K562 (cell line): ENCODE data around the gene CCDC13. TPM values are rescaled to one million over a fixed set of nuclear protein-coding genes. Genes with fewer than 3 reads are reported as not detected.

Experiments used
- ATAC-seq: fragments of 200-7000 bp; cut with Tn5 transposase; 3 replicates; pipeline ENCODE4 v1.9.1; 2020; ENCODE audit warnings: moderate library complexity
- BruUV-seq: library from RNA; stranded (reverse); fragments of 400-500 nt; replicated peaks from 2 replicates; lab custom pipeline; 2021; lab: Mats Ljungman, UMichigan
- CTCF ChIA-PET: fragments of 300-600 bp; formaldehyde crosslinking; extraction: SDS; loops from one replicate; lab custom pipeline; 2021; ENCODE audit warnings: low intra/inter-chr PET ratio; lab: Yijun Ruan, JAX
- POLR2A ChIA-PET: fragments of 300-600, 350-650 bp; sonication (Branson Sonifier 250); formaldehyde crosslinking; extraction: SDS; loops from one replicate; lab custom pipeline; 2021; ENCODE audit warnings: antibody characterized with exemption, inconsistent platforms; lab: Yijun Ruan, JAX
- DNase-seq, 4 experiments: peaks; one replicate each; pipeline versions ENCODE4 v3.0.0 to v3.0.0-alpha.2; 2011 to 2018; ENCODE audit warnings: low spot score in 3 of 4, mixed read lengths in 3 of 4; ENCODE audit errors: extremely low read depth in 1 of 4
- FAIRE-seq: peaks from 2 replicates; lab custom pipeline; 2011; peaks lifted over from hg19 to GRCh38; lab: Jason Lieb, UNC
- H2AFZ ChIP-seq: 2 replicates; pipeline ENCODE4 v1.6.0; 2011; ENCODE audit warnings: low read depth, low read length, control low read depth, inconsistent platforms
- H3K27ac ChIP-seq: fragments of 200-600 bp; 3 replicates; pipeline ENCODE4 v1.8.0; 2011; ENCODE audit warnings: low read depth, mild to moderate bottlenecking, control low read depth, inconsistent platforms, low read length, moderate library complexity, mixed read lengths; ENCODE audit errors: extremely low read depth
- H3K27me3 ChIP-seq, 2 experiments: fragments of 300-600 bp in 1 of 2; 2 replicates in 1 of 2; 3 replicates in 1 of 2; pipeline versions ENCODE4 v1.6.0 to v1.8.0; 2011; ENCODE audit warnings: inconsistent platforms in 2 of 2, low read length in 2 of 2, mild to moderate bottlenecking in 1 of 2, mixed read lengths in 1 of 2, moderate library complexity in 1 of 2; ENCODE audit not compliant: control insufficient read depth in 2 of 2, insufficient read depth in 2 of 2
- H3K36me3 ChIP-seq: fragments of 300-600 bp; 3 replicates; pipeline ENCODE4 v1.8.0; 2011; ENCODE audit warnings: mild to moderate bottlenecking, low read length, inconsistent platforms; ENCODE audit not compliant: control insufficient read depth, insufficient read depth
- H3K4me1 ChIP-seq, 2 experiments: fragments of 200-600 bp in 1 of 2; replicated peaks in 1 of 2; 2 replicates in 1 of 2; 3 replicates in 1 of 2; pipeline versions ENCODE4 v1.5.1 to v1.8.0; 2011; ENCODE audit warnings: inconsistent platforms in 2 of 2, low read length in 2 of 2, mild to moderate bottlenecking in 1 of 2, mixed read lengths in 1 of 2, moderate library complexity in 1 of 2; ENCODE audit not compliant: control insufficient read depth in 2 of 2, insufficient read depth in 2 of 2
- H3K4me2 ChIP-seq: 2 replicates; pipeline ENCODE4 v1.6.1; 2011; ENCODE audit warnings: low read length, control low read depth, inconsistent platforms, mixed read lengths; ENCODE audit not compliant: insufficient read depth
- H3K4me3 ChIP-seq: fragments of 200-600 bp; sonication (generic), shearing (Covaris generic); 2 replicates; pipeline ENCODE4 v1.5.1; 2016; ENCODE audit warnings: control low read depth, inconsistent platforms
- H3K79me2 ChIP-seq: fragments of 200-600 bp; 3 replicates; pipeline ENCODE4 v1.8.0; 2011; ENCODE audit warnings: low read length, inconsistent platforms; ENCODE audit not compliant: control insufficient read depth, insufficient read depth
- H3K9ac ChIP-seq, 2 experiments: 2 replicates each; pipeline versions ENCODE4 v1.6.0 to v1.6.1; 2011; ENCODE audit warnings: low read depth in 2 of 2, low read length in 2 of 2, control low read depth in 1 of 2, inconsistent platforms in 1 of 2, mild to moderate bottlenecking in 1 of 2, mixed read lengths in 1 of 2; ENCODE audit not compliant: insufficient read depth in 1 of 2
- H3K9me1 ChIP-seq: one replicate; pipeline ENCODE4 v1.6.0; 2011; ENCODE audit warnings: inconsistent platforms, mild to moderate bottlenecking, low read length, moderate library complexity; ENCODE audit not compliant: control insufficient read depth, insufficient read depth
- H3K9me3 ChIP-seq: replicated peaks from 2 replicates; pipeline ENCODE4 v1.5.1; 2011; ENCODE audit warnings: low read depth, low read length, inconsistent platforms; ENCODE audit not compliant: control insufficient read depth, insufficient read depth
- H4K20me1 ChIP-seq: replicated peaks from 2 replicates; pipeline ENCODE4 v1.6.1; 2011; ENCODE audit warnings: low read length, inconsistent platforms, mixed read lengths; ENCODE audit not compliant: control insufficient read depth, insufficient read depth
- HMG20A ChIP-seq: fragments of 450-650 bp; formaldehyde crosslinking; conservative IDR thresholded peaks from 2 replicates; pipeline ENCODE4 v1.4.0; 2020; ENCODE audit warnings: mild to moderate bottlenecking, mixed read lengths
- HMGN3 ChIP-seq: IDR thresholded peaks from 2 replicates; pipeline ENCODE4 v1.6.1; 2011; ENCODE audit warnings: borderline replicate concordance, low read depth, mild to moderate bottlenecking, mixed read lengths, low read length; ENCODE audit not compliant: insufficient read length; ENCODE audit errors: extremely low read depth
- IFI16 ChIP-seq: fragments of 250-450 bp; sonication (Bioruptor Pico); IDR thresholded peaks from 2 replicates; pipeline ENCODE4 v2.1.2; 2022; ENCODE audit warnings: mild to moderate bottlenecking, inconsistent platforms
- IRF2 ChIP-seq: sonication (generic); formaldehyde crosslinking; IDR thresholded peaks from 2 replicates; pipeline ENCODE4 v1.8.1; 2022; ENCODE audit warnings: mild to moderate bottlenecking, missing genetic modification reagents
- MAX ChIP-seq: sonication (generic); formaldehyde crosslinking; IDR thresholded peaks from 2 replicates; pipeline ENCODE4 v1.9.0; 2022; ENCODE audit warnings: mild to moderate bottlenecking, missing genetic modification reagents
- MEF2A ChIP-seq: IDR thresholded peaks from 2 replicates; pipeline ENCODE4 v1.6.1; 2011; ENCODE audit warnings: low read depth, mild to moderate bottlenecking, low read length, moderate library complexity; ENCODE audit not compliant: control insufficient read depth
- NBN ChIP-seq: fragments of 450-650 bp; IDR thresholded peaks from 2 replicates; pipeline ENCODE4 v1.6.1; 2016; ENCODE audit warnings: low read depth, mild to moderate bottlenecking
- NR3C1 ChIP-seq: sonication (generic); formaldehyde crosslinking; IDR thresholded peaks from 2 replicates; pipeline ENCODE4 v1.8.1; 2022; ENCODE audit warnings: missing genetic modification reagents
- SMARCA4 ChIP-seq: fragments of 450-650 bp; IDR thresholded peaks from 2 replicates; pipeline ENCODE4 v1.6.1; 2016
- SNIP1 ChIP-seq: fragments of 450-650 bp; IDR thresholded peaks from 2 replicates; pipeline ENCODE4 v1.7.1; 2017; ENCODE audit warnings: low read depth, mild to moderate bottlenecking
- SRSF3 ChIP-seq: fragments of 200-400 bp; formaldehyde crosslinking; IDR thresholded peaks from 2 replicates; pipeline ENCODE4 v1.6.1; 2016; ENCODE audit warnings: mild to moderate bottlenecking, low read length, moderate library complexity; ENCODE audit not compliant: insufficient read depth
- TBL1XR1 ChIP-seq, 2 experiments: IDR thresholded peaks; 2 replicates each; pipeline ENCODE4 v1.6.1; 2012; ENCODE audit warnings: improper control_type of control experiment in 2 of 2, low read length in 2 of 2, mild to moderate bottlenecking in 1 of 2
- TCFL5 ChIP-seq: fragments of 250-450 bp; sonication (Bioruptor Pico); conservative IDR thresholded peaks from 2 replicates; pipeline ENCODE4 v1.6.1; 2021; ENCODE audit warnings: mild to moderate bottlenecking, moderate library complexity, matching md5 sums
- ZNF717 ChIP-seq: fragments of 250-450 bp; sonication (Bioruptor Pico); IDR thresholded peaks from 2 replicates; pipeline ENCODE4 v1.5.0; 2021
- WGBS: fragments of 100-300 bp; shearing (Covaris generic); methylation state at CpG from one replicate; pipeline ENCODE4 v1.1.6; 2016; ENCODE audit warnings: low coverage, mixed read lengths; ENCODE audit not compliant: insufficient coverage; ENCODE audit errors: missing lambda C conversion rate; 5-methylcytosine and 5-hydroxymethylcytosine counted together
- in situ Hi-C: fragments of 300-500 bp; cut with MboI; formaldehyde crosslinking; loops from 4 replicates; pipeline ENCODE4 v1.15.0; 2018; ENCODE audit warnings: inconsistent platforms, mixed read lengths
- intact Hi-C: fragments of 100-400 bp; cut with micrococcal nuclease; formaldehyde crosslinking; loops from 2 replicates; pipeline ENCODE4 v1.14.2; 2022
- polyA plus RNA-seq, 8 experiments: library from polyadenylated mRNA; depleted of rRNA in 4 of 8; stranded (reverse) in 5 of 8; unstranded in 3 of 8; fragments of >200 nt; fragmentation: Nextera tagmentation in 2 of 8; fragmentation: Illumina TruSeq in 1 of 8; extraction: Ambion mirVana in 2 of 8; extraction: Trizol in 1 of 8; gene quantifications; 2 replicates each; pipeline versions ENCODE4 v1.2.1 to v1.2.3, GENCODE V29; 2011 to 2014; ENCODE audit warnings: inconsistent platforms in 1 of 8, missing spikeins in 1 of 8
- total RNA-seq, 7 experiments: library from RNA; depleted of rRNA in 6 of 7; stranded (reverse); fragments of >200 nt in 6 of 7; fragmentation: Illumina TruSeq in 2 of 7; extraction: Trizol in 2 of 7; gene quantifications; 2 replicates each; pipeline versions ENCODE4 v1.2.1 to v1.2.3, GENCODE V29; 2011 to 2021; ENCODE audit warnings: low replicate concordance in 1 of 7
- TF ChIP-seq, protein P1 (sequence below): fragments of 250-450 bp; sonication (Bioruptor Pico); IDR thresholded peaks from 2 replicates; pipeline ENCODE4 v1.5.0; 2021

Gene CCDC13
- total and polyA plus RNA-seq, 9 of the 15 experiments (the other 6 are each of a cell fraction or from before 2014, with no cell fraction given): 0.20 to 0.70 (median 0.48) TPM; not detected in 2

- WGBS: 39% methylated on average over 3 of the region's 3 CpGs
- CTCF ChIA-PET: no interaction called here
- H3K4me3 ChIP-seq: no peak overlapping the region
- no peak for FAIRE-seq
- TF ChIP-seq NBN (no peak), IFI16 (CRISPR knock-in tag) (peak; percentile 35; the same call in 1 of the 2 replicates), NR3C1 (CRISPR knock-in tag) (no peak), MAX (no peak), SNIP1 (no peak), TCFL5 (0 out of 2 replicates have a peak, but pooled peaks have one; percentile 19), SMARCA4 (no peak), SRSF3 (no peak), HMGN3 (no peak), ZNF717 (CRISPR knock-in tag) (no peak), IRF2 (CRISPR knock-in tag) (no peak), TBL1XR1 (IDR thresholded peaks at IDR 0.05; ENCODE audit: low read length in 2 of 2) (no peak), MEF2A (no peak), HMG20A (CRISPR knock-in tag) (no peak)
- TF ChIP-seq, protein P1, sequence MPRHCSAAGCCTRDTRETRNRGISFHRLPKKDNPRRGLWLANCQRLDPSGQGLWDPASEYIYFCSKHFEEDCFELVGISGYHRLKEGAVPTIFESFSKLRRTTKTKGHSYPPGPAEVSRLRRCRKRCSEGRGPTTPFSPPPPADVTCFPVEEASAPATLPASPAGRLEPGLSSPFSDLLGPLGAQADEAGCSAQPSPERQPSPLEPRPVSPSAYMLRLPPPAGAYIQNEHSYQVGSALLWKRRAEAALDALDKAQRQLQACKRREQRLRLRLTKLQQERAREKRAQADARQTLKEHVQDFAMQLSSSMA (CRISPR knock-in tag): no peak
- TF ChIP-seq, all 486 proteins: peak for 2
- in situ Hi-C loops: no loop called here
- no peak overlapping the region; the same call in 1 of the 2 replicates for H3K4me2 ChIP-seq
- BruUV-seq: no TSS peak
- no peaks in the 10 kb centered on the region for H3K9me1 ChIP-seq
- no peaks in the 10 kb centered on the region for H4K20me1 ChIP-seq
- no peak overlapping the region for H3K27ac ChIP-seq
- H3K36me3 ChIP-seq: peaks cover 30% of the 10 kb centered on the region
- peak overlapping the region in 1 of 2 experiments; percentile 4; a peak in 1 of 4 replicates for H3K9ac ChIP-seq
- DNase-seq: no peak
- no peak for ATAC-seq
- H3K9me3 ChIP-seq: 0 out of 2 replicates have a peak, but pooled peaks cover 2% of the 10 kb centered on the region
- peaks cover 59% of the 10 kb centered on the region for H3K79me2 ChIP-seq
- H2AFZ ChIP-seq: no peak overlapping the region
- peaks cover 20 to 26% of the 10 kb centered on the region in 2 experiments; a peak in 4 of 5 replicates for H3K4me1 ChIP-seq
- intact Hi-C loops: no loop called here
- POLR2A ChIA-PET: interaction anchor here (0.6 to 1.1 kb wide), 5 partner anchors 13 to 493 kb away, joined by 3 read pairs; no protein-coding TSS in a partner anchor
- no peaks in the 10 kb centered on the region for H3K27me3 ChIP-seq
These were observed 28.1 kb upstream of the CCDC13 start for GRCh38 chr3:42801048-42801620.
